Peyer's patch (tissue), 4 donors: Measurements from ENCODE around the gene BEST4.

ENCODE experiments used
- CTCF ChIP-seq, 6 experiments: fragments of 450-650 bp in 4 of 6; fragments of 200-600 bp in 2 of 6; sonication (generic) in 1 of 6; IDR thresholded peaks; one replicate each; pipeline ENCODE4 v1.5.1; 2017 to 2019; ENCODE audit warnings: antibody characterized with exemption in 6 of 6, mild to moderate bottlenecking in 3 of 6, moderate library complexity in 1 of 6
- POLR2A ChIP-seq, 2 donors: fragments of 450-650 bp; IDR thresholded peaks; one replicate each; pipeline ENCODE4 v1.5.1; 2017; ENCODE audit warnings: antibody characterized with exemption in 2 of 2, mild to moderate bottlenecking in 2 of 2, moderate library complexity in 2 of 2

DNA sequence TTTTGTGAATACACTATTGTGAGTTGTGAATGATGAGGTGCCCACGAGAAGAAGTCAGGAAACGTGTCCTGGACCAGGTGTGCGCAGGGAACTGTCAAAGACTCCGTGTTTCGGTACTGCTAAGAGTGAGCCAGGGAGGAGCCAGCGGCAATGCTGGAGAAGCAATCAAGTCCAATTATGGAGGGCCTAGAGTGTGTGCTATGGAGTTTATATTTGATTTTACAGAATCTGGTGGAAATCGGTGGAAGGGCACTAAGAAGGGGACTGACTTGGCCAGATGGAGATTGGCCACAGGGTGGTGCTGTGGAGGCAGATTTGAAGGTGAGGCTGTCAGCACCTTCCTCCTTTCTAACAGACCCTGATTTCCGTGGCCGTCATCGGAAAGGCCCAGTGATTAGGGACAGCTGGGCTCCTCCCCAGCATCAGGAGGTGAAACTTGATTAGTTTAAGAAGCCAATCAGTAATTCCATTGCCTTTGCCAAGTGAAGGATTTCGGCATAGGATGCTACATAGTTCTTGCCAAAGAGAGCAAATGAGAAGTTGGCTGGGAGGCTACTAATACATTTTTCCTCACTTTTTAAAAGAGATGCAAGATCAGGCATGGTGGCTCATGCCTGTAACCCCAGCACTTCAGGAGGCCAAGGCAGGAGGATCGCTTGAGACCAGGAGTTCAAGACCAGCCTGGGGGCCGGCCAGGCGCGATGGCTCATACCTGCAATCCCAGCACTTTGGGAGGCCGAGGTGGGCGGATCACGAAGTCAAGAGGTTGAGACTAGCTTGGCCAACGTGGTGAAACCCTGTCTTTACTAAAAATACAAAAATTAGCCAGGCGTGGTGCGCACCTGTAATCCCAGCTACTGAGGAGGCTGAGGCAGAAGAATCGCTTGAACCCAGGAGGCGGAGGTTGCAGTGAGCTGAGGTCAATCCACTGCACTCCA lies 48.0 kb upstream of the BEST4 start:
- TF ChIP-seq POLR2A (IDR thresholded peaks at IDR 0.05) (no peak), CTCF (IDR thresholded peaks at IDR 0.05) (peak; percentile 68 to 87 (median 77))
